Right atrium auricular region (tissue), 2 donors: ENCODE data around the gene SP140L. TPM values are rescaled to one million over a fixed set of nuclear protein-coding genes. Genes with fewer than 3 reads are reported as not detected.

Experiments used
- DNase-seq: peaks from one replicate; pipeline ENCODE4 v3.0.0-alpha.2; 2019; ENCODE audit warnings: low spot score
- H3K27ac ChIP-seq, 2 donors: fragments of 200-600 bp; sonication (generic); 1 replicate in 1 of 2; 2 replicates in 1 of 2; pipeline ENCODE4 v1.5.1; 2016 to 2019
- H3K27me3 ChIP-seq, 2 donors: fragments of 200-600 bp; sonication (generic); one replicate each; pipeline versions ENCODE4 v1.5.1 to v1.6.0; 2017 to 2019
- H3K36me3 ChIP-seq: fragments of 200-600 bp; sonication (generic); one replicate; pipeline ENCODE4 v1.5.1; 2016
- H3K4me1 ChIP-seq, 2 donors: fragments of 200-600 bp; sonication (generic); one replicate each; pipeline versions ENCODE4 v1.5.1 to v1.6.0; 2017 to 2019
- H3K4me3 ChIP-seq, 2 donors: fragments of 200-600 bp; sonication (generic); 1 replicate in 1 of 2; 2 replicates in 1 of 2; pipeline ENCODE4 v1.5.1; 2017 to 2019; ENCODE audit warnings: mild to moderate bottlenecking in 1 of 2, moderate library complexity in 1 of 2
- H3K9me3 ChIP-seq, 2 donors: fragments of 200-600 bp; sonication (generic); one replicate each; pipeline ENCODE4 v1.5.1; 2019
- total RNA-seq, 2 donors: library from RNA; depleted of rRNA; stranded (reverse); fragments of >200 nt; gene quantifications; one replicate each; pipeline ENCODE4 v1.1.0, GENCODE V29; 2016
- TF ChIP-seq, protein P1 (sequence below), 2 donors: fragments of 200-600 bp; sonication (generic); IDR thresholded peaks; one replicate each; pipeline ENCODE4 v1.5.1; 2019; ENCODE audit warnings: antibody characterized with exemption in 2 of 2

Gene SP140L
- total RNA-seq, 2 donors from 2014 or later = 3.0 to 3.2 TPM

DNA sequence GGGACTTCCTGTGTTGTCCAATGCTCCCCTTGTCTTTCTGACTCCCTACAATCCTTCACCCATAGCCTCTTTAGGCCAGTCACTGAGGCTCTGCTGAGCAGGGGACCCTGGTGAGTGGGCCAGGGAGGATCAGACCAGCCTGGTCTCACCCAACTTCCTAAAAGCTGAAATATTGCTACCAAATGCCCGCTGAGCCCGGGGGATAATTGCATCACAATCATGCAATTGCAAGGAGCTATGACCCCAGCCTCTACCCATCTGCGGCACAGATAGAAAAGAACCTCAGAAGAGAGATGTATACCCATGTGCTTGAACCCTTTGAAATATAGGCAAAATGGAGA, 85.3 kb downstream of the SP140L start:
- Histone ChIP-seq H3K27ac (peak overlapping the region; percentile 91 to 93), H3K27me3 (no peaks in the 10 kb centered on the region), H3K36me3 (no peaks in the 10 kb centered on the region), H3K9me3 (no peaks in the 10 kb centered on the region), H3K4me3 (peak overlapping the region; percentile 57 to 73), H3K4me1 (peaks cover 0 to 56% of the 10 kb centered on the region in 2 donors)
- DNase-seq = no peak
- TF ChIP-seq, protein P1, sequence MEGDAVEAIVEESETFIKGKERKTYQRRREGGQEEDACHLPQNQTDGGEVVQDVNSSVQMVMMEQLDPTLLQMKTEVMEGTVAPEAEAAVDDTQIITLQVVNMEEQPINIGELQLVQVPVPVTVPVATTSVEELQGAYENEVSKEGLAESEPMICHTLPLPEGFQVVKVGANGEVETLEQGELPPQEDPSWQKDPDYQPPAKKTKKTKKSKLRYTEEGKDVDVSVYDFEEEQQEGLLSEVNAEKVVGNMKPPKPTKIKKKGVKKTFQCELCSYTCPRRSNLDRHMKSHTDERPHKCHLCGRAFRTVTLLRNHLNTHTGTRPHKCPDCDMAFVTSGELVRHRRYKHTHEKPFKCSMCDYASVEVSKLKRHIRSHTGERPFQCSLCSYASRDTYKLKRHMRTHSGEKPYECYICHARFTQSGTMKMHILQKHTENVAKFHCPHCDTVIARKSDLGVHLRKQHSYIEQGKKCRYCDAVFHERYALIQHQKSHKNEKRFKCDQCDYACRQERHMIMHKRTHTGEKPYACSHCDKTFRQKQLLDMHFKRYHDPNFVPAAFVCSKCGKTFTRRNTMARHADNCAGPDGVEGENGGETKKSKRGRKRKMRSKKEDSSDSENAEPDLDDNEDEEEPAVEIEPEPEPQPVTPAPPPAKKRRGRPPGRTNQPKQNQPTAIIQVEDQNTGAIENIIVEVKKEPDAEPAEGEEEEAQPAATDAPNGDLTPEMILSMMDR (IDR thresholded peaks at IDR 0.05) = no peak

- H3K27ac ChIP-seq = peak overlapping the region; percentile 91 to 93
- no peak for DNase-seq
- TF ChIP-seq, protein P1 (IDR thresholded peaks at IDR 0.05) = no peak
- H3K4me3 ChIP-seq = no peak overlapping the region
- no peaks in the 10 kb centered on the region for H3K9me3 ChIP-seq
- H3K4me1 ChIP-seq = peaks cover 0 to 56% of the 10 kb centered on the region in 2 donors
- no peaks in the 10 kb centered on the region for H3K36me3 ChIP-seq
- H3K27me3 ChIP-seq = no peaks in the 10 kb centered on the region
Observed at GRCh38 chr2:230412846-230413245, 85.9 kb downstream of the SP140L start.

DNA sequence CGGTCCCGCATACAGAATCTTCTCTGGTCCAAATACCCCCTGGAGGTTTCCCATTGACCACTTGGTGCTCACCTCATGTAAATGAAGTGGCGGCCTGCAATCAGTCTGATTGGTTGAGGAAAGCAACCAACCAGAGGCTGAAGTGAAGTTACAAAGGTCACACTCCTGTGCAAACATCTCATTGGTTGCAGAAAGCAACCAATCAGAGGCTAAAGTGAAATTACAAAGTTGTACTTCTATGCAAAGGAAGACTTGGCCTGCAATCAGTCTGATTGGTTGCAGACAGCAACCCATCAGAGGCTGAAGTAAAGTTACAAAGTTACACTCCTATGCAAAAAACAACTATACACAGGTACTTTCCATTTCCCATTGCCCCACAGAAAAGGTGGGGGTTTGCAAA, 86.5 kb downstream of the SP140L start:
- TF ChIP-seq, protein P1 (IDR thresholded peaks at IDR 0.05) = no peak
- Histone ChIP-seq H3K27me3 (no peaks in the 10 kb centered on the region), H3K9me3 (no peaks in the 10 kb centered on the region), H3K36me3 (no peaks in the 10 kb centered on the region), H3K27ac (no peak overlapping the region), H3K4me3 (no peak overlapping the region), H3K4me1 (peaks cover 0 to 56% of the 10 kb centered on the region in 2 donors)
- DNase-seq = no peak

DNA sequence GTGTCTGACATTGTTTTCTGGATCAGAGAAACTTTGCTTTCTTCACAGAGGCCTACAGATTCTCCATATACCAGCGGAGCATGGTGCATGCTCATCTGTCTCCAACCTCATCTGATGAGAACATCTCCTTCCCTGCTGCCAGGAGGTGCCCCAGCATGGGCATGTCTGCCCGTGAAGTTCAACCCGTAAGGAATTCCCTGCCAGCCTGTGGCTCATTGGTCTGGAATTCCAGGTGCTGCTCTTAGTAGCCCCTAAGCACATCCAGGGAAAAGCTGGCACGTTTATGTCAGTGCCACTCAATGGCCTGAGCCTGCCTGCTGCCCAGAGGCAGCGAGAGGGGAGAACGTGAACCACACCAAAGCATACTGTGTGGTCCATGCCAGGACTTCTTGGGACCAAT, 87.3 kb downstream of the SP140L start:
- no peaks in the 10 kb centered on the region for H3K9me3 ChIP-seq
- no peaks in the 10 kb centered on the region for H3K27me3 ChIP-seq
- no peak overlapping the region for H3K4me3 ChIP-seq
- no peaks in the 10 kb centered on the region for H3K36me3 ChIP-seq
- peaks cover 0 to 58% of the 10 kb centered on the region in 2 donors for H3K4me1 ChIP-seq
- no peak for DNase-seq
- TF ChIP-seq, protein P1 (IDR thresholded peaks at IDR 0.05) = no peak
- H3K27ac ChIP-seq = no peak overlapping the region

- H3K27me3 ChIP-seq = no peaks in the 10 kb centered on the region
- H3K4me1 ChIP-seq = peaks cover 0 to 51% of the 10 kb centered on the region in 2 donors
- DNase-seq = peak; percentile 87
- H3K4me3 ChIP-seq = peak within 1 kb of the TSS; percentile 50 to 58
- H3K27ac ChIP-seq = peak within 1 kb of the TSS; percentile 90 to 91
- TF ChIP-seq, protein P1 (IDR thresholded peaks at IDR 0.05) = no peak
- H3K9me3 ChIP-seq = no peaks in the 10 kb centered on the region
- no peaks in the 10 kb centered on the region for H3K36me3 ChIP-seq
Observed at GRCh38 chr2:230416061-230416721, 89.2 kb downstream of the SP140L start, which contains the start of gene SP100. TSS of gene SP100 (plus strand) at chr2:230416201. CDS start at chr2:230416297, 96 bp downstream.

- Histone ChIP-seq H3K27ac (peak overlapping the region; percentile 47 to 90), H3K36me3 (no peaks in the 10 kb centered on the region), H3K4me3 (peak overlapping the region; percentile 50 to 58), H3K4me1 (peaks cover 0 to 48% of the 10 kb centered on the region in 2 donors), H3K9me3 (no peaks in the 10 kb centered on the region), H3K27me3 (no peaks in the 10 kb centered on the region)
- TF ChIP-seq, protein P1 (IDR thresholded peaks at IDR 0.05) = no peak
- DNase-seq = no peak
Observed at GRCh38 chr2:230417436-230417835, 90.4 kb downstream of the SP140L start.
